Right cardiac atrium (tissue), 5 donors: ENCODE measurements around the gene NHERF2. TPM values are rescaled to one million over a fixed set of nuclear protein-coding genes. Genes with fewer than 3 reads are reported as not detected.
A peak's percentile ranks its signal among the peaks of the same experiment; 100 is the strongest.

Experiments
- ATAC-seq, 2 donors: fragments of 200-7000 bp; cut with Tn5 transposase; one replicate each; pipeline versions ENCODE4 v1.8.0 to v1.9.1; 2020; ENCODE audit warnings: moderate library complexity in 2 of 2, mild to moderate bottlenecking in 1 of 2
- DNase-seq, 3 donors: peaks; one replicate each; pipeline ENCODE4 v3.0.0-alpha.2; 2020
- H3K27ac ChIP-seq: one replicate; pipeline ENCODE4 v1.5.1; 2013; ENCODE audit warnings: mild to moderate bottlenecking, low read length, control low read depth, moderate library complexity
- H3K27me3 ChIP-seq: one replicate; pipeline ENCODE4 v1.6.1; 2013; ENCODE audit not compliant: control insufficient read depth, insufficient read depth
- H3K4me1 ChIP-seq: one replicate; pipeline ENCODE4 v1.6.1; 2013; ENCODE audit warnings: low read length; ENCODE audit not compliant: control insufficient read depth, insufficient read depth
- H3K4me3 ChIP-seq: one replicate; pipeline ENCODE4 v1.5.1; 2013; ENCODE audit warnings: low read length, control low read depth
- H3K9me3 ChIP-seq: one replicate; pipeline ENCODE4 v1.6.1; 2013; ENCODE audit warnings: low read length; ENCODE audit not compliant: control insufficient read depth
- WGBS: extraction: QIAGEN DNeasy Blood & Tissue Kit; methylation state at CpG from one replicate; pipeline ENCODE4 v1.1.7; 2013; 5-methylcytosine and 5-hydroxymethylcytosine counted together
- intact Hi-C, 4 donors: fragments of 100-400 bp; cut with DNase I; formaldehyde crosslinking; loops; one replicate each; pipeline versions ENCODE4 v1.11.0 to v1.14.0; 2022 to 2023
- polyA plus RNA-seq: library from polyadenylated mRNA; stranded (reverse); fragments of 200-250 nt; gene quantifications from one replicate; pipeline ENCODE4 v1.2.3, GENCODE V29; 2013
- total RNA-seq, 4 donors: library from RNA; stranded (reverse); fragmentation: NEBNext Ultra II Directional; extraction: Animal tissue kit (Norgen Biotek cat#: 25700); gene quantifications; one replicate each; pipeline ENCODE4 v1.2.1, GENCODE V29; 2021
- donor health status: healthy with polysubstance abuse.
- donor health status: DM: no; HTN: yes; CAD: no.
- donor health status: DM: no; HTN: no; CAD: no.
- donor health status: DM: no; HTN: yes; CAD: no; lungs with severe emphysema.
- donor health status: DM: yes; HTN: yes; CAD: no.

The NHERF2 gene
- total and polyA plus RNA-seq, 5 donors, result 131 to 257 (median 177) TPM

DNA sequence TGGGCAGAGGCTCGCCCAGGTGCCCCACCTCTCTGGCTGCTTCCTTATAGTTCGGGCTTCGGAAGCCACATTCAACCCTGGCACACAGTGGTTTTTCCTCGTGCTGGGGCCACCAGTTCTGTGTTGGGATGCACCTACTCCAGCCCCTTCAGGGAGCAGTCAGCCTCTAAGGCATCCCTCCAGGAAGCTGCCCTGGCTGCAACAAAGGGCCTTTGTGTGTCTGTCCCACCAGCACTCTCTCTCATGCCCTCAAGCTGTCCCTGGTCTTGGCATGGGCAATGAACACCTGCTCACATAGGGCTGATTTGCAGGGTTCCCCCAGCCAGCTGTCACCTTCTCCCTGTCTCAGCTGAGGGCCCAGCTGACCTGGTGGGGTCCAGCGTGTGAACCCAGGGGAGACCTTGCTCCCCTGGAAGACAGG, 44.7 kb upstream of the NHERF2 start:
- Histone ChIP-seq H3K4me3 (no peak overlapping the region), H3K4me1 (peaks cover 5% of the 10 kb centered on the region), H3K9me3 (no peaks in the 10 kb centered on the region), H3K27me3 (no peaks in the 10 kb centered on the region), H3K27ac (no peak overlapping the region)
- no peak for ATAC-seq
- 61% methylated on average over 5 of the region's 5 CpGs for WGBS
- intact Hi-C loops, result no loop called here
- no peak for DNase-seq

DNA sequence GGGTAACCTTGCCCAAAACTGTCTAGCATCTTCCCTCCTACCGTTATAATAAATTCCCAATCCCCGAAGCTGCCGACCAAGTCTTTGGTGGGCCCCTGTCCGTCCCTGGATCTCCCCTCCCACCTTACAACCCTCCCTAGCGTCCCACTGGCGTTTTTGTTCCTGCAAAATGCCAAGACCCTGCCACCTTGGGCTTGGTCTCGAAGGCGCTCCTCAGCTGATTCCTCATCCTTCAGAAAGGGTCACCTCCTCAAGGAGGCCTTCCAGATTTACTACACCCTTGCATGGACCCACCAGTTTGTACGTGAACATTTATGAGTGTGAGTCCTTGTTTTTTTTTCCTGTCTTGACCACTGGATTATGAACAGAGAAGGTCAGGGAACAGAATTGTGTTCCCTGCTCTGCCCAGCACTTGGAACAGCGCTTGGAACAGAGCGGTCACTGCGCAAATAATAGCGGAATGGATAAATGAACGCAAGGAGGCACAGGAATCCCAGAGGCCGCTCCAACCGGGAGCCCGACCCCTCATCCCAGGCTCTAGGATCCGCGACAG, 43.6 kb upstream of the NHERF2 start:
- Histone ChIP-seq H3K9me3 (no peaks in the 10 kb centered on the region), H3K27me3 (no peaks in the 10 kb centered on the region), H3K4me3 (peak overlapping the region; percentile 76), H3K4me1 (peaks cover 5% of the 10 kb centered on the region), H3K27ac (no peak overlapping the region)
- WGBS, result 23% methylated on average over 19 of the region's 19 CpGs
- intact Hi-C loops, result no loop called here
- ATAC-seq (no peak), DNase-seq (no peak)

DNA sequence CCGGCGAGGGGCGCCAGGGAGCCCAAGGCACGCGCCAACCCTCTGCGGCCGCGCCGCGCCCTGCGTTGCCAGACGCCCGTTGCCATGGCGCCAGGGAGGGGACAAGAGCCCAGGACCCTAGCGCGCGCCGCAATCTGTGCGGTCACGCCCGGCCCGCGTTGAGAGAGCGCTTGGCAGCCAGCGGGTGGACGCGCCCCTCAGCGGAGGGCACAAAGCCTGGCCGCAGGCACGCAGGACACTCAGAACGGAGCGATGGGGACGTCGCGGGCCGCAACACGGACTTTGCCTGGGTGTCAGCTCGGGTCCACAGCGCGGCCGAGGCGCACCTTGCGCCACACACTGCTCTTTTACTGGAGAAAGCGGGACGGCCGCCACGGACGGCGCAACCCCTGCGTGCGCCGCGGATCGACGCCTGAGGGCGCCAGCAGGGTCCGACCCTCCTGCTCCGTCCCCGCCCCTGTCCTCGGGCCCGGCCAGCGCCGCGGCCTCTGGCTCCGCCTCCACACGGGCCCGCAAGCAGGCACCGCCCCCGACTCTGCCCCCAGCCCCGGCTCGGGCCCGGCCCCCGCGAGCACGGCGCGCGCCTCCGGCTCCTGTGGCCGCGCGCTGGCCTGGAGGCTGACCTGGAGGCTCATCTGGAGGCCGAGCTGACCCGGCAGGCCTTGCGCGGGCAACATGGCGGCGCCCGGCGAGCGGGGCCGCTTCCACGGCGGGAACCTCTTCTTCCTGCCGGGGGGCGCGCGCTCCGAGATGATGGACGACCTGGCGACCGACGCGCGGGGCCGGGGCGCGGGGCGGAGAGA, 43.0 kb upstream of the NHERF2 start, which contains the start of gene GFER:
GFER (plus strand) TSS at position 650 of the 803 bp plus-strand sequence; CDS start at position 676, 26 bp downstream.
- H3K27ac ChIP-seq, result peak within 1 kb of the TSS; percentile 17
- ATAC-seq (peak; percentile 94 to 95), DNase-seq (peak; percentile 93 to 97 (median 96))
- H3K4me1 ChIP-seq, result peaks cover 5% of the 10 kb centered on the region
- H3K4me3 ChIP-seq, result peak within 1 kb of the TSS; percentile 76
- no peaks in the 10 kb centered on the region for H3K27me3 ChIP-seq
- under 1% methylated on average over 109 of the region's 109 CpGs for WGBS
- no peaks in the 10 kb centered on the region for H3K9me3 ChIP-seq
- intact Hi-C loops, result no loop called here

DNA sequence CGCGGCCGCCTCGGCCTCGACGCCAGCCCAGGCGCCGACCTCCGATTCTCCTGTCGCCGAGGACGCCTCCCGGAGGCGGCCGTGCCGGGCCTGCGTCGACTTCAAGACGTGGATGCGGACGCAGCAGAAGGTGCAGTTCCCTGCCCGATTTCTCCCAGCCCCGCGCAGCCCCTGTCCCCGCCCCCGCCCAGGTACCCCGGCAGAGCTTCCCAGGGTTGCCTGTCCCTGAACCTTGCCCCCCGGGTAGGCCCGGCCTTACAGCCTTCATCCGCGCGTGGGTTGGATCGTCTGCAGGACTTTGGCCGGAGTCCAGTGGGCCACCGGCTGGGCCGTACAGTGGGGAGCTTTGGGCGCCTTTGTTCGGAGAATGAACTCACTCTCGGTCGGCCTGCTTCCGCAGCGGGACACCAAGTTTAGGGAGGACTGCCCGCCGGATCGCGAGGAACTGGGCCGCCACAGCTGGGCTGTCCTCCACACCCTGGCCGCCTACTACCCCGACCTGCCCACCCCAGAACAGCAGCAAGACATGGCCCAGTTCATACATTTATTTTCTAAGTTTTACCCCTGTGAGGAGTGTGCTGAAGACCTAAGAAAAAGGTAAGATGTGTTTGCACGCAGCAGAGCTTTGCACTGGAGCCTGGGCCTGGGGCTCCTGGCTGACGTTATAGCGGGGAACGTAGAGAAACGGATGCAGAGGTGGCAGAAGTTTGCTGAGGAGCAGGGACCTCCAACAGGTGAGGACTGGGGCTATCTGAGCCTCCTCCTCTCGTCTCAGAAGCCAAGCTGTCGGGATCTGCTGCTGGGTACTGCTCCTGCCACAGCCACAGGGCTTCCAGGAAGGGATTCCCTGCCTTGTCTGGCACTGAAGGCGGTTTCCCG, 42.1 kb upstream of the NHERF2 start:
- intact Hi-C loops, result no loop called here
- H3K4me3 ChIP-seq, result peak overlapping the region; percentile 76
- H3K9me3 ChIP-seq, result no peaks in the 10 kb centered on the region
- DNase-seq (no peak), ATAC-seq (peak in 1 of 2 donors; percentile 3)
- 12% methylated on average over 58 of the region's 58 CpGs for WGBS
- H3K27me3 ChIP-seq, result no peaks in the 10 kb centered on the region
- H3K27ac ChIP-seq, result peak overlapping the region; percentile 4
- peaks cover 5% of the 10 kb centered on the region for H3K4me1 ChIP-seq

DNA sequence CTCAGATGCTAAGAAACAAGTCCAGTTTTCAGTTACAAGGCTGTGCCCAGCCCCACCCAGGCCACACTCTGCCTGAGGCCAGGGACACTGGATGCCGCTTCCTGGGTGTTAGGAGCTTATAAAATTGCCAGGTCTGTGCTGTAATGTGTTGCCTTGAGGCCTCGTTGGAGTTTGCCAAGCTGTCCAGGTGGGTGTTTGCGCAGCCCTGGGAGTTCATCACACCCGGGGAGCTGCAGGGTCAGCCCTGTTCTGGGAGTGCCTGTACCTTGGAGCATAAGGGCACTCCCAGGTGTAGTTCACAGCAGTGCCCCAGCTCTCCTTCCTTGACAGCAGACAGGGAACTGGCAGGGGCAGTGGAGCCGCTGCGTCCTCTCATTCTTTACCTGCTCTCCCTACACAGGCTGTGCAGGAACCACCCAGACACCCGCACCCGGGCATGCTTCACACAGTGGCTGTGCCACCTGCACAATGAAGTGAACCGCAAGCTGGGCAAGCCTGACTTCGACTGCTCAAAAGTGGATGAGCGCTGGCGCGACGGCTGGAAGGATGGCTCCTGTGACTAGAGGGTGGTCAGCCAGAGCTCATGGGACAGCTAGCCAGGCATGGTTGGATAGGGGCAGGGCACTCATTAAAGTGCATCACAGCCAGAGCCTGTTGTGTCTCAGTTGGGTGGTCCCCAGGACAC, 41.1 kb upstream of the NHERF2 start:
- intact Hi-C loops, result no loop called here
- Histone ChIP-seq H3K27me3 (no peaks in the 10 kb centered on the region), H3K9me3 (no peaks in the 10 kb centered on the region), H3K4me1 (peaks cover 6% of the 10 kb centered on the region), H3K4me3 (no peak overlapping the region), H3K27ac (no peak overlapping the region)
- DNase-seq (no peak), ATAC-seq (no peak)
- 94% methylated on average over 14 of the region's 14 CpGs for WGBS

DNA sequence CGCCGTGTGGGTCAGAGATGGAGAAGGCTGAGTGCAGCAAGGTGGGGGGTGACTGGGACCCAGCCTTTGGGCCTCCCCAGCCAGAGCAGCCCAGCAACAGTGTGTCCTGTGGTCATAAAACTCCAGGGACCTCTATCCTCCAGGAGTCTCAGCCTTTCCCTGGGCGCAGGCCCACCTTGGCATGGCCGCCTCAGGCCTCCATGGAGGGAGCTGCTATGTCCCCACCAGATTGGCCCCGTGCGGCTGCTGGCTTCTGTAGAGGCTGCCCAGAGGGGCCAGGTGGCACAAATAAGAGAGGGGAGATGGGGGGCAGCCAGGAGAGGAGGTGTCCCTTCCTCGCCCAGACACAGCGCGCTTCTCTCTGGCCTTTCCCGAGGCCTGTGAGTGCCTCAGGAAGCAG, 39.5 kb upstream of the NHERF2 start:
- peaks cover 6% of the 10 kb centered on the region for H3K4me1 ChIP-seq
- ATAC-seq (no peak), DNase-seq (no peak)
- no peak overlapping the region for H3K4me3 ChIP-seq
- WGBS, result 88% methylated on average over 10 of the region's 10 CpGs
- no peaks in the 10 kb centered on the region for H3K9me3 ChIP-seq
- intact Hi-C loops, result no loop called here
- H3K27me3 ChIP-seq, result no peaks in the 10 kb centered on the region
- no peak overlapping the region for H3K27ac ChIP-seq

DNA sequence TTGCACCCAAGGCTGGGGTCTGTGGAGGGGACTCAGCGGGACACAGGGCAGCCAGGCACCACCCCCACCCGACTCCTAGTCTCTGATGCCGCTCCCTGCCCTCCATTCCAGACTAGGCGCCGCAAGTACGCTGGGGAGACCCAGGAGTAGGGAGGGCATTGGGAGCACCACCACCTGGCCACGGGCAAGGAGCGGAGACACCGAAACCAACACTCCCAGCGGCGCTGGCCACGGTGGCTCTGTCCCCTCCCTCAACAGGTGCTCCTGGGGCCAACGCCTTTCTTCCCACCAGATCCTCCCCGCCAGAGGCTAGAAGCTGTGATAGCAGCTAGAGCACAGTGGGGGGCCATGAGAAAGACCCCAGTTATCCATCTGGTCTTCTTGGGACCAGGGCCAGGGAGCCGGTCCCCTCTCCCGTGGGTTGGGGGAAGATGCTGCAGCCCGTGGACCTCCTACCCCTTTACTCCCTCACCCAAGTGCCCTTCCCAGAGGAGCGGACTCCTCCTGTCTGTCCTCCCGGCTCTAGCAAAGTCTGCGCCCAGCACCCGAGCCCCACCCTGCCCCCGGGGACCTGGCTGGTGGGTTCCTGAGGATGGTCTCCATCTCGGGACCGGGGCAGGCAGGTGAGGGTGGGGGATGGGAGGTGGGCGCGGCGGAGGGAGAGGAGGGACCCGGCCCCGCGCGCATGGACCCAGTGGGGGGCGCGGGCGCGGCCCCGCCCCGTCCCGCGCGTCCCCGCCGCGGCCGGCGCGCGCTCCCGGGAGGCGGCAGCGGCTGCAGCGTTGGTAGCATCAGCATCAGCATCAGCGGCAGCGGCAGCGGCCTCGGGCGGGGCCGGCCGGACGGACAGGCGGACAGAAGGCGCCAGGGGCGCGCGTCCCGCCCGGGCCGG, 37.2 kb upstream of the NHERF2 start, which contains the start of gene SYNGR3:
SYNGR3 (plus strand) TSS at position 762 of the 892 bp plus-strand sequence. CDS start 133 bp downstream, outside the sequence.
- 4% methylated on average over 67 of the region's 67 CpGs for WGBS
- DNase-seq (no peak), ATAC-seq (no peak)
- no peaks in the 10 kb centered on the region for H3K9me3 ChIP-seq
- H3K27me3 ChIP-seq, result no peaks in the 10 kb centered on the region
- peak within 1 kb of the TSS; percentile 32 for H3K4me3 ChIP-seq
- H3K4me1 ChIP-seq, result peaks cover 6% of the 10 kb centered on the region
- no peak within 1 kb of the TSS for H3K27ac ChIP-seq
- intact Hi-C loops, result no loop called here

DNA sequence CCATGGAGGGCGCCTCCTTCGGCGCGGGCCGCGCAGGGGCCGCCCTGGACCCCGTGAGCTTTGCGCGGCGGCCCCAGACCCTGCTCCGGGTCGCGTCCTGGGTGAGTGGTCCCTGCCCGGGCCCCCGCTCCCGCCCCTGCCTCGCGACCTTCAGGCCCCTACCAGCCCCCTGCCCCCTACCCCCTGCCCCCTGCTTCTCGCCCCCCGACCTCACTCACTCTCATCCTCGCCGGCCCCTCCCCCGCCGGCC, 36.7 kb upstream of the NHERF2 start:
- ATAC-seq (no peak), DNase-seq (no peak)
- no peak overlapping the region for H3K27ac ChIP-seq
- H3K4me3 ChIP-seq, result peak overlapping the region; percentile 32
- peaks cover 4% of the 10 kb centered on the region for H3K4me1 ChIP-seq
- WGBS, result under 1% methylated on average over 24 of the region's 25 CpGs
- no peaks in the 10 kb centered on the region for H3K9me3 ChIP-seq
- H3K27me3 ChIP-seq, result no peaks in the 10 kb centered on the region
- intact Hi-C loops, result no loop called here

DNA sequence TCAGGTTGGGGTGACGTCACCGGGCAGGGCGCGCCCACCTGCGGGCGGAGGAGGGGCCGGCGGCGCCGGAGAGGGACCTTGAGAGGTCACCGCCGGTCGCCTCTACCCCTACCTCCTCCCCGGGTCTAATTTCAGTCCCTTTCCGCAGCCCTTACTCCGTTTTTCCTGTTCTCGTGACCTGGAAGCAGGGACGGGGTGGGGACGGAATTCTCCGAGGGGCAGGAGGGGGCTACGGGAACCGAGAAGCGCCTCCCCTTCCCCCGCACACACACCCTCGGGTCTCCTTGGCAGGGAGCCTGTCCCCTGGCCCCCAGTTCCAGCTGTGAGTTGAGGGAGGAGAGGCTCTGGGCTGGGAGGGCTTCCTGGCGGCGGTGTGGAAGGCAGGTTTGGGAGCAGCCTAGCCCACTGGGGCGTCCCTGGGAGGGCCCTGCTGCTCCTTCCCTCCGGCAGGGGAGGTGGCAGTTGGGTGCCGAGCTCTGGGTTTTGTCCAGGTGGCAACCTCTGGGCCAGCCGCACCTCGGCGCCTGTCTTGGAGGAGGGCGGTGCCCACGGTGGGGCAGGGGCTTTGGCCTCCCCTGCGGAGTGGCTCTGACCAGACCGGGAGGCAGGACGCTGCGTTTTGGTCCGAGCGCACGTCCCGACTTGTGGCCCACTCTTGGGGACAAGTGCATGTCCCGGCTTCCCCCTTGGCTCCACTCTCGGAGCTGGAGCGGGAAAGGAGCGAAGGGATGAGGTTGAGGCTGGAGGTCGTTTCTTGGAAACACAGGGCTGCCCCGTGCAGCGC, 36.2 kb upstream of the NHERF2 start:
- Histone ChIP-seq H3K4me3 (peak overlapping the region; percentile 32), H3K27me3 (no peaks in the 10 kb centered on the region), H3K4me1 (peaks cover 1% of the 10 kb centered on the region), H3K9me3 (no peaks in the 10 kb centered on the region), H3K27ac (no peak overlapping the region)
- WGBS, result 2% methylated on average over 50 of the region's 50 CpGs
- intact Hi-C loops, result no loop called here
- no peak for DNase-seq
- ATAC-seq, result no peak
